NB4 (cell line): ENCODE data around the gene TEKT2.

Experiments
- DNase-seq: peaks from one replicate; pipeline ENCODE4 v3.0.0; 2010; ENCODE audit warnings: low read depth
- H3K4me3 ChIP-seq: one replicate; pipeline ENCODE4 v1.5.1; 2011; ENCODE audit warnings: mild to moderate bottlenecking, low read depth, low read length, moderate library complexity
- MYC ChIP-seq: IDR thresholded peaks from 2 replicates; pipeline ENCODE4 v1.6.1; 2011; ENCODE audit warnings: low read depth, low read length
- POLR2A ChIP-seq: IDR thresholded peaks from 2 replicates; pipeline ENCODE4 v1.6.1; 2011; ENCODE audit warnings: mild to moderate bottlenecking; ENCODE audit not compliant: insufficient read length; ENCODE audit errors: extremely low read depth
- TF ChIP-seq, protein P1 (sequence below): IDR thresholded peaks from 2 replicates; pipeline ENCODE4 v1.6.1; 2011; ENCODE audit warnings: low read depth, low read length
- TF ChIP-seq, protein P2 (sequence below): IDR thresholded peaks from one replicate; pipeline ENCODE4 v1.5.1; 2012; ENCODE audit warnings: low read depth, low read length

Gene TEKT2

DNA sequence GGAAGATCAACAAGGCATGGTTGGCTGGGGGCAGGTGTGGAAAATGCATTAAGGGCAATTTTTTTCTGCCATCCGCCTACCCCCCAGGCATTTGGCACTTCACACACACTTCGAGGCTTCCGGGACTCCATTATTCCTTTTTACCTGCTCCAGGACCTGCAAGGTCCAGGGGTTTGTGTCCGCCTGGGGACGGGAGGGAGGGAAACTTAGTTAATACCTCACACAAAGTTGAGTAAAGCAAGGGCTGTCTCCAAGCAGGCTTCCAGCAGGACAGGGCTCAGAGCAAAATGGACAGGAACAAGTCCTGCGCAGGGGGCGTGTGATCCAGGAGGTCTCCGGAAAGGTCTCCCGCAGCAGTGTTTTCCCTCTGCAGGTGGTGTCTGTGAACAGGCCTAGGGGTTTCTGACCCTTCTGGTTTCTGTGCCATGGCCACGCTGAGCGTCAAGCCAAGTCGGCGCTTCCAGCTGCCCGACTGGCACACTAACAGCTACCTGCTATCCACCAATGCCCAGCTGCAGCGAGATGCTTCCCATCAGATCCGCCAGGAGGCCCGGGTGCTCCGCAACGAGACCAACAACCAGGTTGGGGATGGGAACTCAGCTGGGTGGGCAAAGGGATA, 712 bp downstream of the TEKT2 start:
- DNase-seq: no peak
- H3K4me3 ChIP-seq: no peak overlapping the region
- no peak for TF ChIP-seq POLR2A
- TF ChIP-seq, protein P1, sequence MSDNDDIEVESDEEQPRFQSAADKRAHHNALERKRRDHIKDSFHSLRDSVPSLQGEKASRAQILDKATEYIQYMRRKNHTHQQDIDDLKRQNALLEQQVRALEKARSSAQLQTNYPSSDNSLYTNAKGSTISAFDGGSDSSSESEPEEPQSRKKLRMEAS: no peak
- TF ChIP-seq, protein P2, sequence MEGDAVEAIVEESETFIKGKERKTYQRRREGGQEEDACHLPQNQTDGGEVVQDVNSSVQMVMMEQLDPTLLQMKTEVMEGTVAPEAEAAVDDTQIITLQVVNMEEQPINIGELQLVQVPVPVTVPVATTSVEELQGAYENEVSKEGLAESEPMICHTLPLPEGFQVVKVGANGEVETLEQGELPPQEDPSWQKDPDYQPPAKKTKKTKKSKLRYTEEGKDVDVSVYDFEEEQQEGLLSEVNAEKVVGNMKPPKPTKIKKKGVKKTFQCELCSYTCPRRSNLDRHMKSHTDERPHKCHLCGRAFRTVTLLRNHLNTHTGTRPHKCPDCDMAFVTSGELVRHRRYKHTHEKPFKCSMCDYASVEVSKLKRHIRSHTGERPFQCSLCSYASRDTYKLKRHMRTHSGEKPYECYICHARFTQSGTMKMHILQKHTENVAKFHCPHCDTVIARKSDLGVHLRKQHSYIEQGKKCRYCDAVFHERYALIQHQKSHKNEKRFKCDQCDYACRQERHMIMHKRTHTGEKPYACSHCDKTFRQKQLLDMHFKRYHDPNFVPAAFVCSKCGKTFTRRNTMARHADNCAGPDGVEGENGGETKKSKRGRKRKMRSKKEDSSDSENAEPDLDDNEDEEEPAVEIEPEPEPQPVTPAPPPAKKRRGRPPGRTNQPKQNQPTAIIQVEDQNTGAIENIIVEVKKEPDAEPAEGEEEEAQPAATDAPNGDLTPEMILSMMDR: no peak
- no peak for TF ChIP-seq MYC

DNA sequence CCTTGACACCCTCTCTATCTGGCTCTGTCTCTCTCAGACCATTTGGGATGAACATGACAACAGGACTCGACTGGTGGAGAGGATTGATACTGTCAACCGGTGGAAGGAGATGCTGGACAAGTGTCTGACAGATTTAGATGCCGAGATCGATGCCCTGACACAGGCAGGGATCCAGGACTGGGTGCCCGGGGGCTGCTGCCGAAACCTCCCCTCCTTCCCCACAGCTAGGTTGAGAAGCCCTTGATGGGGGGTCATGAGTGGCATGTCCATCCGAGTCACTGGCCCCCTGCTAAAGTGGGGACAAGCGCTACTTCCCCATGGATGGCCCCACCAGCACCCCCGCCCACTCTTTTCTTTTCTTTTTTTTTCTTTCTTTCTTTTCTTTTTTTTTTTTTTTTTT, 1.2 kb downstream of the TEKT2 start:
- no peak overlapping the region for H3K4me3 ChIP-seq
- no peak for DNase-seq
- no peak for TF ChIP-seq MYC
- TF ChIP-seq, protein P2: no peak
- TF ChIP-seq, protein P1: no peak
- TF ChIP-seq POLR2A: no peak

DNA sequence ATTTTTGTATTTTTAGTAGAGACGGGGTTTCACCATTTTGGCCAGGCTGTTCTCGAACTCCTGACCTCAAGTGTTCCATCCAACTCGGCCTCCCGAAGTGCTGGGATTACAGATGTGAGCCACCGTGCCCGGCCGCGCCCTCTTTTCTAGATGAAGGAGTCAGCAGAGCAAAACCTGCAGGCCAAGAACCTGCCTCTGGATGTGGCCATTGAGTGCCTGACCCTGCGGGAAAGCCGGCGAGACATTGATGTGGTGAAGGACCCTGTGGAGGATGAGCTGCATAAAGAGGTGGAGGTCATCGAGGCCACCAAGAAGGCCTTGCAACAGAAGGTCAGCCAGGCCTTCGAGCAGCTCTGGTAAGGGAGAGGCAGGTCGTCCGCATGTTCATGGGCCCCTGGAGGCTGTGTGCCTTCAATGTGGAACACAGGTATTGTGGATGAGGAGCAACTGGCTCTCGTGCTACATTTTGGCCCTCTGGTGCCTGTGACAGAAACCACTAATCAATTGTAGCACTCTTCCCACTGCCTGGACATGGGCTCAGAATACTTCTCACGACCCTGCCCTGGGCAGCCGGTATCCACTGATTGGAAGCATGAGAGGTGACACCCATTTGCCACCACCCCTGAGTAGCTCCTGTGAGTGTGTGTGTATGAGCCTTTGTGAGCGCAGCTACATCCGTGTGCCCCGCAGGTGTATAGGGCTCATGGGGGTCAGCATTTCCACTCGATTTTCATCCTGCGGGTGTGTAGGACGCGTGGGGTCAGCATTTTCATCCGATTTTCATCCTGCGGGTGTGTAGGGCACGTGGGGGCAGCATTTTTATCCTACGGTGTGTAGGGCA, 2.0 kb downstream of the TEKT2 start:
- TF ChIP-seq MYC (no peak), POLR2A (no peak)
- TF ChIP-seq, protein P1: no peak
- TF ChIP-seq, protein P2: no peak
- H3K4me3 ChIP-seq: no peak overlapping the region
- no peak for DNase-seq

DNA sequence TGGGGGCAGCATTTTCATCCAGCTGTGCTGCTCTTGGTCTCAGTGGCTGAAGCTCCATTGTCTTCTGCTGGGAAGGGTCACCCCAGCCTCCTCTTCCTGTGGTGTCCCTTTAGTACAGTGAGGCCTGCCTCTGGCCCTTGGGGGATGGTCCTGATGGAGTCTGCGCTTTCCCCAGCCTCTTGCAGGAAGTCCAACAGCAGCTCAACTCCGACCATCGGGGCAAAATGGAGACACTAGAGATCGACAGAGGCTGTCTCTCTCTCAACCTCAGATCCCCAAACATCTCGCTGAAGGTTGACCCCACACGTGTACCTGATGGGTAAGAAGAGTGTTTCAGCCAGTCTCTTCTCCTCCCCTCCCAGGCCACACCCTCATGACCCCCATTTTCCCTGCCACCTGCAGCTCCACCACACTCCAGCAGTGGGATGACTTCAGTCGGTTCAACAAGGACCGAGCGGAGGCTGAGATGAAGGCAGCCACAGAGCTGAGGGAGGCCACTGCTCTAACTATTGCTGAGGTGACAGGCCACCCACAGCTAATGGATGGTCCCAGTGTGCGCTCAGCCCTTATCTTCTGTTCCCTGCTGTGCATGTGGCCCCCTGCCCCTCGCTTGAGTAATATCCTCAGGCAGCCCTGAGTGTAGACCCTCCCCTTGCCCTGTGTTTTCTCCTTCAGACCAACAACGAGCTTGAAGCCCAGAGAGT, 2.8 kb downstream of the TEKT2 start:
- TF ChIP-seq, protein P2: no peak
- TF ChIP-seq POLR2A (no peak), MYC (no peak)
- TF ChIP-seq, protein P1: no peak
- no peak for DNase-seq
- peak overlapping the region; percentile 85 for H3K4me3 ChIP-seq

DNA sequence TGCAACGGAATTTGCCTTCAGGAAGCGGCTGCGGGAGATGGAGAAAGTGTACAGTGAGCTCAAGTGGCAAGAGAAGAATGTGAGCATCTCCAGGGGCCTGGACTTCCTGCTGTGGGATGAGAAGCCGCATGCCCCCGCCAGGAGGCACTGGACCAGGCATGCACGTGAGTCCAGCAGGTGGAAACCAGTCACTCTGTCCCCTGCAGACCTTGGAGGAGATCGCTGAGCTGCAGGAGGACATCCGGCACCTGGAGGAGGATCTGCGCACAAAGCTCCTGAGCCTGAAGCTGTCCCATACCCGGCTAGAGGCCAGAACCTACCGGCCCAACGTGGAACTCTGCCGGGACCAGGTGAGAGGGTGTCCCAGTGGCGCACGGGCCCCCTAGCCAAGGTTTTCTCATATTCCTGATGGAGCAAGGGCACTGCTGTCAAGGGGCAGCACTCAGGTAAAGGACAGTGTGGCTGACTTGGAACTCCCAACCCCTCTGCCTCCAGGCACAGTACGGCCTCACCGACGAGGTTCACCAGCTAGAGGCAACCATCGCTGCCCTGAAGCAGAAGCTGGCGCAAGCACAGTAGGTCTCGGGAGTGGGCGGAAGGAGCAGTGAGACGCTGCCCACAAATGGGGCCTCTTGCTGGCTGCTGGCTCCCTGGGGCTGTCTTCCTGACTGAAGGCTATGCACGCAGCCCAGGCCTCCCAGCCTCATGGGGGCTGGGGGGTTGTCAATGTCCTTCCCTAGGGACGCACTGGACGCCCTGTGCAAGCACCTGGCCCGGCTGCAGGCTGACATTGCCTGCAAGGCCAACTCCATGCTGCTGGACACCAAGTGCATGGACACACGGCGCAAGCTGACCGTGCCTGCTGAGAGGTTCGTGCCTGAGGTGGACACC, 3.6 kb downstream of the TEKT2 start:
- DNase-seq: peak; percentile 95
- H3K4me3 ChIP-seq: peak overlapping the region; percentile 85
- TF ChIP-seq, protein P2: peak; percentile 81
- TF ChIP-seq POLR2A (peak; percentile 67), MYC (peak; percentile 99)
- TF ChIP-seq, protein P1: peak; percentile 99
